DOHH2 (cell line): ENCODE measurements around the gene CEP41.
"Not testable (repeated sequence)": the region's sequence is repeated elsewhere in the genome, so short reads cannot be mapped to it uniquely, and the experiment has no call there.

Experiments
- H3F3A ChIP-seq: fragments of 200-600 bp; sonication (generic), shearing (Covaris generic); 2 replicates; pipeline ENCODE4 v1.6.0; 2016; ENCODE audit warnings: antibody characterized with exemption, mild to moderate bottlenecking; ENCODE audit not compliant: control insufficient read depth, insufficient read depth
- H3K27ac ChIP-seq: fragments of 200-600 bp; sonication (generic); 2 replicates; pipeline ENCODE4 v1.5.1; 2014; ENCODE audit warnings: low read depth, mild to moderate bottlenecking, low read length, moderate library complexity
- H3K27me3 ChIP-seq: fragments of 200-600 bp; sonication (generic); 2 replicates; pipeline ENCODE4 v1.6.1; 2014; ENCODE audit warnings: mild to moderate bottlenecking, low read length, mixed read lengths; ENCODE audit not compliant: control insufficient read depth
- H3K36me3 ChIP-seq: fragments of 200-600 bp; sonication (generic); 2 replicates; pipeline ENCODE4 v1.6.1; 2014; ENCODE audit warnings: mild to moderate bottlenecking, low read length, moderate library complexity, mixed read lengths; ENCODE audit not compliant: control insufficient read depth
- H3K4me1 ChIP-seq: fragments of 200-600 bp; sonication (generic); 2 replicates; pipeline ENCODE4 v1.6.1; 2014; ENCODE audit warnings: mild to moderate bottlenecking, low read length, mixed read lengths; ENCODE audit not compliant: control insufficient read depth
- H3K4me2 ChIP-seq: fragments of 200-600 bp; sonication (generic); 2 replicates; pipeline ENCODE4 v1.6.0; 2014; ENCODE audit warnings: mild to moderate bottlenecking, low read length, moderate library complexity
- H3K4me3 ChIP-seq: fragments of 200-600 bp; sonication (generic); 2 replicates; pipeline ENCODE4 v1.5.1; 2014; ENCODE audit warnings: mild to moderate bottlenecking, low read length, mixed read lengths
- H3K79me2 ChIP-seq: fragments of 200-600 bp; sonication (generic); 2 replicates; pipeline ENCODE4 v1.6.1; 2014; ENCODE audit warnings: mild to moderate bottlenecking, low read length, mixed read lengths; ENCODE audit not compliant: control insufficient read depth
- H3K9me2 ChIP-seq: fragments of 200-600 bp; sonication (generic); replicated peaks from 2 replicates; pipeline ENCODE4 v1.6.1; 2014; ENCODE audit warnings: mild to moderate bottlenecking, low read length, mixed read lengths; ENCODE audit not compliant: control insufficient read depth
- H3K9me3 ChIP-seq: fragments of 200-600 bp; sonication (generic); 2 replicates; pipeline ENCODE4 v1.6.1; 2014; ENCODE audit warnings: antibody characterized with exemption, low read length, mixed read lengths; ENCODE audit not compliant: control insufficient read depth, insufficient read depth
- H4K20me1 ChIP-seq: fragments of 200-600 bp; sonication (generic); 2 replicates; pipeline ENCODE4 v1.6.0; 2014; ENCODE audit warnings: low read depth, mild to moderate bottlenecking, antibody characterized with exemption, low read length, moderate library complexity; ENCODE audit not compliant: control insufficient read depth, insufficient read depth
- EZH2phosphoT487 ChIP-seq: fragments of 200-600 bp; sonication (generic); IDR thresholded peaks from 2 replicates; pipeline ENCODE4 v1.6.1; 2017; ENCODE audit warnings: borderline replicate concordance, mild to moderate bottlenecking, antibody characterized with exemption, low read length, moderate library complexity, mixed read lengths
- TF ChIP-seq, protein P1 (sequence below): fragments of 200-600 bp; sonication (generic); IDR thresholded peaks from one replicate; pipeline ENCODE4 v1.5.1; 2014; ENCODE audit warnings: antibody characterized with exemption, mild to moderate bottlenecking, low read depth, low read length; ENCODE audit not compliant: poor library complexity, severe bottlenecking

CEP41 gene

GRCh38 chr7:130379019-130379418, 61.8 kb downstream of the CEP41 start:
- Histone ChIP-seq H3K27ac (no peak overlapping the region), H3K4me2 (no peak overlapping the region), H3K36me3 (no peaks in the 10 kb centered on the region), H3K4me1 (no peaks in the 10 kb centered on the region), H4K20me1 (no peaks in the 10 kb centered on the region), H3K27me3 (no peaks in the 10 kb centered on the region), H3K9me2 (no peaks in the 10 kb centered on the region), H3K79me2 (no peaks in the 10 kb centered on the region), H3K9me3 (peaks cover 11% of the 10 kb centered on the region; the same call in 1 of the 2 replicates), H3K4me3 (no peak overlapping the region), H3F3A (no peaks in the 10 kb centered on the region)
- TF ChIP-seq, protein P1, sequence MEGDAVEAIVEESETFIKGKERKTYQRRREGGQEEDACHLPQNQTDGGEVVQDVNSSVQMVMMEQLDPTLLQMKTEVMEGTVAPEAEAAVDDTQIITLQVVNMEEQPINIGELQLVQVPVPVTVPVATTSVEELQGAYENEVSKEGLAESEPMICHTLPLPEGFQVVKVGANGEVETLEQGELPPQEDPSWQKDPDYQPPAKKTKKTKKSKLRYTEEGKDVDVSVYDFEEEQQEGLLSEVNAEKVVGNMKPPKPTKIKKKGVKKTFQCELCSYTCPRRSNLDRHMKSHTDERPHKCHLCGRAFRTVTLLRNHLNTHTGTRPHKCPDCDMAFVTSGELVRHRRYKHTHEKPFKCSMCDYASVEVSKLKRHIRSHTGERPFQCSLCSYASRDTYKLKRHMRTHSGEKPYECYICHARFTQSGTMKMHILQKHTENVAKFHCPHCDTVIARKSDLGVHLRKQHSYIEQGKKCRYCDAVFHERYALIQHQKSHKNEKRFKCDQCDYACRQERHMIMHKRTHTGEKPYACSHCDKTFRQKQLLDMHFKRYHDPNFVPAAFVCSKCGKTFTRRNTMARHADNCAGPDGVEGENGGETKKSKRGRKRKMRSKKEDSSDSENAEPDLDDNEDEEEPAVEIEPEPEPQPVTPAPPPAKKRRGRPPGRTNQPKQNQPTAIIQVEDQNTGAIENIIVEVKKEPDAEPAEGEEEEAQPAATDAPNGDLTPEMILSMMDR, result no peak
- no peak for TF ChIP-seq EZH2phosphoT487

DNA sequence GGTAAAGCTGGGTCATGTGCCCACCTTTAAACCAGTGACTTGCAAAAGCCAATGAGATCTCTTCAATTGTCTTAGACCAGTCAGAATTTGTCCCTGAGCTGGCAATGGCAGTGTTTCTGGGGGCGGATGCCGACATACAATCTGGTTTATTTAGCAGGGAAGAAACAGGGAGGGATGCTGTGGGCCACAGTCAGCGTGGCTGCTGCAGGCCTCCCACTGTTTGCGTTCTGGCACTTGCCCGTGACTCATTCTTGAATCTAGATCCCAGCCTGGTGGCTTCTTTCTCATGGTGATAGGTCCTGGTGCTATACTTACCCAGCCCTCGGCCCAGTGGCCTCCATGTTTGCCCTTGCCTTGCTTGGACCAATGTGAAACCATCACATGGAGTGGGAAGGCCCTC, 63.6 kb downstream of the CEP41 start:
- Histone ChIP-seq H3F3A (no peaks in the 10 kb centered on the region), H3K9me2 (no peaks in the 10 kb centered on the region), H3K4me1 (no peaks in the 10 kb centered on the region), H3K79me2 (no peaks in the 10 kb centered on the region), H3K4me2 (no peak overlapping the region), H3K27me3 (no peaks in the 10 kb centered on the region), H3K27ac (no peak overlapping the region), H4K20me1 (no peaks in the 10 kb centered on the region), H3K36me3 (no peaks in the 10 kb centered on the region), H3K9me3 (peaks cover 11% of the 10 kb centered on the region; the same call in 1 of the 2 replicates), H3K4me3 (no peak overlapping the region)
- TF ChIP-seq EZH2phosphoT487, result no peak
- TF ChIP-seq, protein P1, result no peak

DNA sequence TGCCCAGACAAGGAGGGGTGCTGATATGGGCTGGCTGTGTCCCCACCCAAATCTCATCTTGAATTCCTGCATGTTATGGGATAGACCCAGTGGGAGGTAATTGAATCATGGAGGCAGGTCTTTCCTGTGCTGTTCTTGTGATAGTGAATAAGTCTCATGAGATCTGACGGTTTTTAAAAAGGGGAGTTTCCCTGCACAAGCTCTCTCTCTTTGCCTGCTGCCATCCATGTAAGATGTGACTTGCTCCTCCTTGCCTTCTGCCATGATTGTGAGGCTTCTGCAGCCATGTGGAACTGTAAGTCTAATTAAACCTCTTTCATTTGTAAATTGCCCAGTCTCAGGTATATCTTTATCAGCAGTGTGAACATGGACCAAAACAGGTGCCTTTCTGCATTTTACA, 64.4 kb downstream of the CEP41 start:
- not testable (repeated sequence) for H4K20me1 ChIP-seq, H3K79me2 ChIP-seq, H3K36me3 ChIP-seq, H3K4me1 ChIP-seq, H3K4me3 ChIP-seq, H3K27ac ChIP-seq, H3K9me2 ChIP-seq, H3K4me2 ChIP-seq, H3K27me3 ChIP-seq, H3F3A ChIP-seq
- H3K9me3 ChIP-seq, result peaks cover 11% of the 10 kb centered on the region; the same call in 1 of the 2 replicates

DNA sequence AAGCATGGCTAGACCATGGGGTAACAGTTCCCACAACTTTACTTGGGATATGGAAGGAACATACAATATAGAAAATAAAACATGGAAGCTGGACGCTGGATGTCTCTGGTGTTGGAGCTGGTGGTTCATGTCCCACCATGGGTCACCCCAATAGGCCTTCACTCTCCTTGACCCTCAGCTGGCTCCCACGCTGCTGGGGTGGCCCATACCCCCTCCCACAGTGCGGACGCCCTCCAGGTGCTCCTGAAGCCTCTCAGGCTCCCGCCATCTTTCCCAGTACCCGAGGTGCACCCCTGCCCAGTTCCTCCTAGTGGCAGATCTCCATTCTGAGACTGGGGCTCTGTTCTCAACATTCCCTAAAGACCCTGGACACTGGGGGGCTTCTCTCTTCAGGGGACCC, 66.3 kb downstream of the CEP41 start:
- no peaks in the 10 kb centered on the region for H3K36me3 ChIP-seq
- TF ChIP-seq, protein P1, result no peak
- TF ChIP-seq EZH2phosphoT487, result no peak
- no peaks in the 10 kb centered on the region for H4K20me1 ChIP-seq
- no peak overlapping the region for H3K4me2 ChIP-seq
- H3K9me2 ChIP-seq, result no peaks in the 10 kb centered on the region
- no peak overlapping the region for H3K27ac ChIP-seq
- H3F3A ChIP-seq, result no peaks in the 10 kb centered on the region
- H3K4me1 ChIP-seq, result no peaks in the 10 kb centered on the region
- H3K4me3 ChIP-seq, result no peak overlapping the region
- no peaks in the 10 kb centered on the region for H3K79me2 ChIP-seq
- H3K9me3 ChIP-seq, result peaks cover 11% of the 10 kb centered on the region; the same call in 1 of the 2 replicates
- no peaks in the 10 kb centered on the region for H3K27me3 ChIP-seq
